Liver (tissue), 9 donors: Measurements from ENCODE around the gene PPP6R2. TPM values are rescaled to one million over a fixed set of nuclear protein-coding genes. Genes with fewer than 3 reads are reported as not detected.

Source experiments
- DNase-seq: peaks from one replicate; pipeline ENCODE4 v3.0.0-alpha.2; 2017; ENCODE audit warnings: low spot score
- H3K27ac ChIP-seq, 2 donors: one replicate each; pipeline ENCODE4 v1.7.0; 2013; ENCODE audit warnings: inconsistent platforms in 2 of 2, low read length in 2 of 2, control low read depth in 1 of 2, low read depth in 1 of 2, mild to moderate bottlenecking in 1 of 2
- H3K27me3 ChIP-seq, 4 donors: one replicate each; pipeline versions ENCODE4 v1.6.1 to v1.7.0; 2013; ENCODE audit warnings: low read length in 3 of 4, inconsistent platforms in 1 of 4, mild to moderate bottlenecking in 1 of 4, moderate library complexity in 1 of 4; ENCODE audit not compliant: control insufficient read depth in 4 of 4, insufficient read depth in 4 of 4
- H3K36me3 ChIP-seq, 4 donors: one replicate each; pipeline versions ENCODE4 v1.6.1 to v1.7.0; 2013; ENCODE audit warnings: low read length in 3 of 4, mild to moderate bottlenecking in 3 of 4, low read depth in 1 of 4, moderate library complexity in 1 of 4; ENCODE audit not compliant: control insufficient read depth in 4 of 4, insufficient read depth in 3 of 4
- H3K4me1 ChIP-seq, 4 donors: one replicate each; pipeline versions ENCODE4 v1.6.1 to v1.7.0; 2013; ENCODE audit warnings: low read length in 3 of 4, mild to moderate bottlenecking in 3 of 4, moderate library complexity in 1 of 4; ENCODE audit not compliant: control insufficient read depth in 4 of 4, insufficient read depth in 4 of 4
- H3K4me3 ChIP-seq, 3 donors: one replicate each; pipeline versions ENCODE4 v1.6.1 to v1.7.0; 2013; ENCODE audit warnings: low read length in 3 of 3, control low read depth in 1 of 3, low read depth in 1 of 3, mild to moderate bottlenecking in 1 of 3
- H3K9ac ChIP-seq, 2 donors: one replicate each; pipeline ENCODE4 v1.7.0; 2013; ENCODE audit warnings: low read length in 2 of 2, mild to moderate bottlenecking in 2 of 2, moderate library complexity in 2 of 2, control low read depth in 1 of 2, low read depth in 1 of 2
- H3K9me3 ChIP-seq, 4 donors: one replicate each; pipeline versions ENCODE4 v1.6.1 to v1.7.0; 2013; ENCODE audit warnings: low read length in 3 of 4; ENCODE audit not compliant: control insufficient read depth in 4 of 4
- ATF3 ChIP-seq: IDR thresholded peaks from 2 replicates; pipeline ENCODE4 v1.6.1; 2016; ENCODE audit warnings: antibody characterized with exemption
- CTCF ChIP-seq: fragments of 150-350 bp; IDR thresholded peaks from 2 replicates; pipeline ENCODE4 v1.5.1; 2017; ENCODE audit warnings: improper control_type of control experiment, low read depth, low read length; ENCODE audit not compliant: missing input control
- EGR1 ChIP-seq, 2 donors: IDR thresholded peaks; 2 replicates each; pipeline ENCODE4 v1.6.1; 2016 to 2018; ENCODE audit warnings: antibody characterized with exemption in 2 of 2, low read depth in 2 of 2
- FOXA1 ChIP-seq: IDR thresholded peaks from 2 replicates; pipeline ENCODE4 v1.6.1; 2016; ENCODE audit warnings: antibody characterized with exemption
- FOXA2 ChIP-seq: IDR thresholded peaks from 2 replicates; pipeline ENCODE4 v1.6.1; 2016; ENCODE audit warnings: antibody characterized with exemption
- HNF4G ChIP-seq: IDR thresholded peaks from 2 replicates; pipeline ENCODE4 v1.6.1; 2016; ENCODE audit warnings: antibody characterized with exemption
- JUND ChIP-seq, 2 donors: IDR thresholded peaks; 2 replicates each; pipeline ENCODE4 v1.6.1; 2016; ENCODE audit warnings: antibody characterized with exemption in 2 of 2
- MAX ChIP-seq: IDR thresholded peaks from 2 replicates; pipeline ENCODE4 v1.6.1; 2016; ENCODE audit warnings: antibody characterized with exemption
- NR2F2 ChIP-seq: IDR thresholded peaks from 2 replicates; pipeline ENCODE4 v1.6.1; 2016; ENCODE audit warnings: antibody characterized with exemption
- RAD21 ChIP-seq, 2 donors: IDR thresholded peaks; 2 replicates each; pipeline ENCODE4 v1.6.1; 2016; ENCODE audit warnings: antibody characterized with exemption in 2 of 2, mild to moderate bottlenecking in 2 of 2
- REST ChIP-seq: IDR thresholded peaks from 2 replicates; pipeline ENCODE4 v1.6.1; 2016; ENCODE audit warnings: antibody characterized with exemption, mild to moderate bottlenecking
- RXRA ChIP-seq, 2 donors: IDR thresholded peaks; 2 replicates each; pipeline ENCODE4 v1.6.1; 2017 to 2018; ENCODE audit warnings: antibody characterized with exemption in 2 of 2, mild to moderate bottlenecking in 1 of 2
- TAF1 ChIP-seq: conservative IDR thresholded peaks from 2 replicates; pipeline ENCODE4 v1.6.1; 2016; ENCODE audit warnings: antibody characterized with exemption, mild to moderate bottlenecking
- YY1 ChIP-seq: IDR thresholded peaks from 2 replicates; pipeline ENCODE4 v1.6.1; 2016; ENCODE audit warnings: antibody characterized with exemption, mild to moderate bottlenecking
- ZBTB33 ChIP-seq: IDR thresholded peaks from 2 replicates; pipeline ENCODE4 v1.6.1; 2016; ENCODE audit warnings: antibody characterized with exemption
- WGBS: extraction: QIAGEN DNeasy Blood & Tissue Kit; methylation state at CpG from one replicate; pipeline ENCODE4 v1.1.7; 2013; 5-methylcytosine and 5-hydroxymethylcytosine counted together
- polyA plus RNA-seq, 2 donors: library from polyadenylated mRNA; stranded (reverse) in 1 of 2; unstranded in 1 of 2; fragments of 200-250 nt in 1 of 2; fragments of >200 nt in 1 of 2; fragmentation: Nextera tagmentation in 1 of 2; extraction: Ambion mirVana in 1 of 2; gene quantifications; one replicate each; pipeline versions ENCODE4 v1.2.1 to v1.2.3, GENCODE V29; 2013 to 2015
- total RNA-seq, 2 donors: library from RNA; depleted of rRNA; stranded (reverse); fragments of >200 nt; gene quantifications; one replicate each; pipeline ENCODE4 v1.2.3, GENCODE V29; 2014
- donor health status: healthy.
- donor health status: healthy.
- donor health status: healthy.
- donor health status: healthy.
- donor health status: healthy.

The PPP6R2 gene
- total and polyA plus RNA-seq, 4 donors: 28.8 to 117 (median 47.2) TPM

GRCh38 chr22:50419116-50419515 lies 76.0 kb downstream of the PPP6R2 start:
- H3K9me3 ChIP-seq: no peaks in the 10 kb centered on the region
- TF ChIP-seq EGR1 (IDR thresholded peaks at IDR 0.05; ENCODE audit: low read depth in 2 of 2) (no peak), TAF1 (no peak), ATF3 (no peak), JUND (IDR thresholded peaks at IDR 0.05) (no peak), REST (no peak), RXRA (IDR thresholded peaks at IDR 0.05) (no peak), ZBTB33 (no peak), FOXA1 (no peak)
- no peaks in the 10 kb centered on the region for H3K27me3 ChIP-seq
- H3K27ac ChIP-seq: no peak overlapping the region
- WGBS: 96% methylated on average over 9 of the region's 9 CpGs
- H3K4me3 ChIP-seq: no peak overlapping the region
- no peak overlapping the region for H3K9ac ChIP-seq
- no peak for DNase-seq
- no peaks in the 10 kb centered on the region for H3K4me1 ChIP-seq
- H3K36me3 ChIP-seq: peaks cover 42 to 96% (median 84%) of the 10 kb centered on the region in 4 donors

- Histone ChIP-seq H3K27me3 (no peaks in the 10 kb centered on the region), H3K9ac (no peak overlapping the region), H3K27ac (no peak overlapping the region), H3K36me3 (peaks cover 41 to 94% (median 81%) of the 10 kb centered on the region in 4 donors), H3K4me3 (no peak overlapping the region), H3K9me3 (no peaks in the 10 kb centered on the region), H3K4me1 (no peaks in the 10 kb centered on the region)
- TF ChIP-seq TAF1 (no peak), REST (no peak), EGR1 (IDR thresholded peaks at IDR 0.05; ENCODE audit: low read depth in 2 of 2) (no peak), ATF3 (no peak), JUND (IDR thresholded peaks at IDR 0.05) (no peak), CTCF (no peak), YY1 (no peak), RAD21 (IDR thresholded peaks at IDR 0.05) (no peak), NR2F2 (no peak), MAX (no peak), HNF4G (no peak), FOXA2 (no peak)
- WGBS: 96% methylated on average over 10 of the region's 10 CpGs
- DNase-seq: no peak
These were observed 76.9 kb downstream of the PPP6R2 start for GRCh38 chr22:50420015-50420414.
